Eye (tissue), 1 donor: ENCODE data around the gene PUS3.
"Not testable (repeated sequence)": the region's sequence is repeated elsewhere in the genome, so short reads cannot be mapped to it uniquely, and the experiment has no call there.

Experiments
- DNase-seq: peaks from one replicate; pipeline ENCODE4 v3.0.0-alpha.2; 2015

Gene PUS3

GRCh38 chr11:125857670-125858069, 45.3 kb downstream of the PUS3 start:
- DNase-seq: not testable (repeated sequence)

GRCh38 chr11:125846188-125846587, 56.8 kb downstream of the PUS3 start:
- DNase-seq: no peak
